GM18520 (cell line): ENCODE data around the gene PRKAG2.
"Not testable (repeated sequence)": the region's sequence is repeated elsewhere in the genome, so short reads cannot be mapped to it uniquely, and the experiment has no call there.

Experiments used
- ATAC-seq: cut with Tn5 transposase; IDR thresholded peaks from one replicate; pipeline ENCODE4 v1.9.1; 2021; ENCODE audit not compliant: unreplicated experiment

The PRKAG2 gene

GRCh38 chr7:151837285-151838042, 39.5 kb downstream of the PRKAG2 start:
- ATAC-seq: no peak

GRCh38 chr7:151836927-151837205, 40.0 kb downstream of the PRKAG2 start:
- ATAC-seq: no peak

- ATAC-seq: no peak
Observed at GRCh38 chr7:151836191-151836926, 40.6 kb downstream of the PRKAG2 start.

- ATAC-seq: no peak
Observed at GRCh38 chr7:151835636-151836035, 41.3 kb downstream of the PRKAG2 start.

GRCh38 chr7:151834271-151835035, 42.5 kb downstream of the PRKAG2 start:
- no peak for ATAC-seq

GRCh38 chr7:151833691-151834090, 43.2 kb downstream of the PRKAG2 start:
- ATAC-seq: no peak

GRCh38 chr7:151833213-151833651, 43.7 kb downstream of the PRKAG2 start:
- ATAC-seq: no peak

GRCh38 chr7:151832656-151833055, 44.3 kb downstream of the PRKAG2 start:
- no peak for ATAC-seq

GRCh38 chr7:151832138-151832537, 44.8 kb downstream of the PRKAG2 start:
- no peak for ATAC-seq

- no peak for ATAC-seq
Observed at GRCh38 chr7:151831606-151832005, 45.3 kb downstream of the PRKAG2 start.

GRCh38 chr7:151830121-151830830, 46.6 kb downstream of the PRKAG2 start:
- ATAC-seq: no peak

GRCh38 chr7:151829707-151830106, 47.2 kb downstream of the PRKAG2 start:
- no peak for ATAC-seq

GRCh38 chr7:151827620-151828019, 49.3 kb downstream of the PRKAG2 start:
- ATAC-seq: no peak

GRCh38 chr7:151826316-151826715, 50.6 kb downstream of the PRKAG2 start:
- ATAC-seq: not testable (repeated sequence)

GRCh38 chr7:151825721-151826120, 51.2 kb downstream of the PRKAG2 start:
- ATAC-seq: no peak

- ATAC-seq: no peak
Observed at GRCh38 chr7:151824373-151824933, 52.5 kb downstream of the PRKAG2 start.

GRCh38 chr7:151823566-151824372, 53.1 kb downstream of the PRKAG2 start:
- ATAC-seq: no peak

GRCh38 chr7:151822541-151823181, 54.3 kb downstream of the PRKAG2 start:
- ATAC-seq: no peak

- no peak for ATAC-seq
Observed at GRCh38 chr7:151821806-151822540, 54.9 kb downstream of the PRKAG2 start.
